HG02943 (cell line): ENCODE results near the gene RASD1.

Source experiments
- ATAC-seq: cut with Tn5 transposase; IDR thresholded peaks from one replicate; pipeline ENCODE4 v1.9.1; 2021; ENCODE audit warnings: mild to moderate bottlenecking, low read depth, moderate library complexity; ENCODE audit not compliant: unreplicated experiment

The RASD1 gene

GRCh38 chr17:17511881-17512858, 16.0 kb upstream of the RASD1 start:
- ATAC-seq = no peak

- no peak for ATAC-seq
These were observed 15.1 kb upstream of the RASD1 start for GRCh38 chr17:17511293-17511741.

- no peak for ATAC-seq
These were observed 14.5 kb upstream of the RASD1 start for GRCh38 chr17:17510456-17511292.

- ATAC-seq = no peak
These were observed 13.6 kb upstream of the RASD1 start for GRCh38 chr17:17509601-17510425.

GRCh38 chr17:17508646-17509591, 12.7 kb upstream of the RASD1 start:
- no peak for ATAC-seq

- ATAC-seq = no peak
These were observed 11.9 kb upstream of the RASD1 start for GRCh38 chr17:17508019-17508535.

- ATAC-seq = no peak
These were observed 11.3 kb upstream of the RASD1 start for GRCh38 chr17:17507465-17508011.

- no peak for ATAC-seq
These were observed 10.8 kb upstream of the RASD1 start for GRCh38 chr17:17506893-17507464.

- ATAC-seq = no peak
These were observed 10.1 kb upstream of the RASD1 start for GRCh38 chr17:17506181-17506741.

GRCh38 chr17:17505610-17506171, 9.5 kb upstream of the RASD1 start:
- no peak for ATAC-seq

GRCh38 chr17:17505151-17505550, 9.0 kb upstream of the RASD1 start:
- no peak for ATAC-seq

- no peak for ATAC-seq
These were observed 8.3 kb upstream of the RASD1 start for GRCh38 chr17:17504341-17505140.

- no peak for ATAC-seq
These were observed 7.5 kb upstream of the RASD1 start for GRCh38 chr17:17503566-17504130.

- ATAC-seq = no peak
These were observed 6.8 kb upstream of the RASD1 start for GRCh38 chr17:17502741-17503565.

GRCh38 chr17:17500999-17501605, 4.9 kb upstream of the RASD1 start:
- no peak for ATAC-seq
